HK-2 (cell line): ENCODE results near the gene PSMB1.
"Not testable (repeated sequence)": the region's sequence is repeated elsewhere in the genome, so short reads cannot be mapped to it uniquely, and the experiment has no call there.

Source experiments
- DNase-seq: peaks from one replicate; pipeline ENCODE4 v3.0.0-alpha.2; 2018; ENCODE audit not compliant: unreplicated experiment

PSMB1 gene

GRCh38 chr6:170502733-170503413, 50.2 kb downstream of the PSMB1 start:
- not testable (repeated sequence) for DNase-seq

DNA sequence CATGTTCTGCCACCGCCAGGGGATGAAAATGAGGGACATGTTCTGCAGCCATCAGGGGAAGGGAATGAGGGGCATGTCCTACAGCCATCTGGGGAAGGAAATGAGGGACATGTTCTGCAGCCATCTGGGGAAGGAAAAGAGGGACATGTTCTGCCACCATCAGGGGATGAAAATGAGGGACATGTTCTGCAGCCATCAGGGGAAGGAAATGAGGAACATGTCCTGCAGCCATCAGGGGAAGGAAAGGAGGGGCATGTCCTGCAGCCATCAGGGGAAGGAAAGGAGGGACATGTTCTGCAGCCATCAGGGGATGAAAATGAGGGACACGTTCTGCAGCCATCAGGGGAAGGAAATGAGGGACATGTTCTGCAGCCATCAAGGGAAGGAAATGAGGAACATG, 50.8 kb downstream of the PSMB1 start:
- DNase-seq: not testable (repeated sequence)

GRCh38 chr6:170500955-170501590, 52.0 kb downstream of the PSMB1 start:
- no peak for DNase-seq

GRCh38 chr6:170497841-170498301, 55.2 kb downstream of the PSMB1 start:
- no peak for DNase-seq

GRCh38 chr6:170493354-170493753, 59.8 kb downstream of the PSMB1 start:
- no peak for DNase-seq

DNA sequence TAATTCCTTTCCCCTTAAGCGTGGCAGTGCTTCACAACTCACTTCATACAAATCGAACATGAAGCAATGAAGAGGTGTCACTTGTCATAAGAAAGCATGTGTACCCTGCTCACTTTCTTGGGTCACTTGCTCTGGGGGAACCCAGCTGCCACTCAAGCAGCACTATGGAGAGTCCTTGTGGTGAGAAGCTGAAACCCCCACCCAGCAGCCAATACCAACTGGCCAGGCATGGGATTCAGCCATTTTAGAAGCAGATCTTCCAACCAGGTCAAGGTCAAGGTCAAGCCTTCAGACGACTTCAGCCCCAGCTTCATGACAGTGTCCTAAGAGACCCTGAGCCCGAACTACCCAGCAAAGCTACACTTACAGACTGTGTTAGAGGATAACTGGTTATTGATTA, 62.8 kb downstream of the PSMB1 start:
- DNase-seq: no peak

GRCh38 chr6:170489836-170490235, 63.3 kb downstream of the PSMB1 start:
- no peak for DNase-seq

DNA sequence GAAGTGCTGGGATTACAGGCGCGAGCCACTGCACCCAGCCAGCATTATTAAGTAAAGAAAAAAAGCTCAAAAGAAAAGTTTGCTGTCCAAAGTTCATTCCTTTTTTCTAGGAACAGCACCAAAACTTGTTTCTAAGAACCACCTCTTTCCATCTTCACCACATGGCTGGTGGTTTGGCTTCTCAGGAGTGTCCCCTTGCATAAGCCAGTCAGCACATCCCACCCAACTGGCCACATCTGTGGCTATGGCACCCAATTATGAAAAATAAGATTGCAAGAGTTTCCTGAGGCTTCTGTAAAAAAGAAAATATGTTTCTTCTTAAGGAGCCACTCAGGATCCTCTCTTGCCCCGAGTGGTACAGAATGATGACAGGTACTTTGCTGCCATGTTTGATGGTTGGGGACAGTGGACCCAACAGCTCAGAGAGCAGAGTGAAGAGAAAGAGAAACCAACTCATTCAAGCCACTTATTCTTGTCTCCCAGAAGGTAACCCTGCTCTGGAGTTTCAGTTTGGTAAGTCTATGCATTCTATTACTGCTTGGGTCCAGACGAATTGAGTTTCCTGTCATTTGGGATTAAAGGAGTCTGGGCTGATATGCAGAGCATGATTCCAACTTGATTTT, 65.3 kb downstream of the PSMB1 start:
- DNase-seq: no peak

GRCh38 chr6:170485159-170485558, 67.9 kb downstream of the PSMB1 start:
- no peak for DNase-seq
